ENCODE measurements around the gene AP5M1. TPM values are rescaled to one million over a fixed set of nuclear protein-coding genes. Genes with fewer than 3 reads are reported as not detected.

The AP5M1 gene, protein sequence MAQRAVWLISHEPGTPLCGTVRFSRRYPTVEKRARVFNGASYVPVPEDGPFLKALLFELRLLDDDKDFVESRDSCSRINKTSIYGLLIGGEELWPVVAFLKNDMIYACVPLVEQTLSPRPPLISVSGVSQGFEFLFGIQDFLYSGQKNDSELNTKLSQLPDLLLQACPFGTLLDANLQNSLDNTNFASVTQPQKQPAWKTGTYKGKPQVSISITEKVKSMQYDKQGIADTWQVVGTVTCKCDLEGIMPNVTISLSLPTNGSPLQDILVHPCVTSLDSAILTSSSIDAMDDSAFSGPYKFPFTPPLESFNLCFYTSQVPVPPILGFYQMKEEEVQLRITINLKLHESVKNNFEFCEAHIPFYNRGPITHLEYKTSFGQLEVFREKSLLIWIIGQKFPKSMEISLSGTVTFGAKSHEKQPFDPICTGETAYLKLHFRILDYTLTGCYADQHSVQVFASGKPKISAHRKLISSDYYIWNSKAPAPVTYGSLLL
- total RNA-seq (2022; extraction: Qiagen RNA extraction; ENCODE audit: low read depth): 18.8 to 25.2 TPM (median 22.5 TPM) in 5 replicates

DNA sequence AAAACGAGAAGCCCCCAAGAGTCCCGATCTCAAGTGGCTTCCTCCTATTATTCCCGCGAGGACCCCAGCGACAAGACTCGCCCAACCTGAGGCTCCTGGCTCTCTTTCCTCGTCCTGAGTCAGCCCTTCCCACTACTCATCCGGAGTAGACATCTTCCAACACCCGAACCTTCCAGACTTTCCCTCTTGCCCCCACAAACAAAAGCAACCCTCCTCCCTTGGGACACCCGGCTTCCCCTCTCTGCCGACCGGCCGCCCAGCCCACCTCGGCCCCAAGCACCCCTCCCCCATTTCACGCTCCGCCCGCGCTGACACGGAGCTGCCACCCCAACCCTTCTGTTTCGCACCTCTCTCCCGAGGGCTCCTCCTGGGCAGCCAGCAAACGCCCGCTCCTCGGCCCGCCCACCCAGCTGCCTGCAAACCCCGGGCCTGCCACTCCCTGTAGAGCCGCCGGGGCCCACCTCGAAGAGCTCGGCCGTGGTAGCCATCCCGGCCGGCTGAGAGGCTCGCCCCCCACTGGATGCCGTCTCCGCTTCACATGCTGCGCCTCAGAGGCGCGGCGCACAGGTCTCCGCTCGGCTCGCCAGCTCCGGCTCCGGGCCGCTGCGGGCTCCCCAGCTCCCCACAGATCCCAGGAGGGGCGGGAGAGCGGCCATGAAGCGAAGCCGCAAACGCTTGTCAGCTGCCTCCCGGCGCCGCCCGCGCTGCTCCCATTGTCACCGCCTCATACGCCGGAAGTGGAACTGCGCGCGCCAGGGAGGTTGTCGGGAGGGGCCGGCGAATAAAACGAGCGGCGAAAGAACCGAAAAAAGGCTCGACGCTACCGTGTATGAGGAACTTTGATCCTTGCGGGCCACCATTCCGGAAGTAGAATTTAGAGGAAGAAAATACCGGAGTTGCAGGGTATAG lies at the start of gene AP5M1, which contains the start of gene EXOC5:
Gene AP5M1 (plus strand): TSS at position 811 of the 909 bp plus-strand sequence. CDS start 344 bp downstream, outside the sequence.
Gene EXOC5 (minus strand): TSS at position 745 of the 909 bp plus-strand sequence. CDS start 257 bp downstream, at position 488.

Other genes with a start within 250 kb of the AP5M1 start
- gene EXOC5, start 66 bp upstream of the AP5M1 start, total RNA-seq (2022; extraction: Qiagen RNA extraction; ENCODE audit: low read depth): 32.4 to 55.7 TPM (median 45.2 TPM) in 5 replicates
- gene NAA30, start 121.6 kb downstream of the AP5M1 start, total RNA-seq (2022; extraction: Qiagen RNA extraction; ENCODE audit: low read depth): 9.6 to 17.1 TPM (median 15.0 TPM) in 5 replicates
- 2.4 to 4.4 TPM (median 3.5 TPM) in 5 replicates for gene CCDC198, start 224.9 kb downstream of the AP5M1 start, total RNA-seq (2022; extraction: Qiagen RNA extraction; ENCODE audit: low read depth)